PFSK-1 (cell line): ENCODE measurements around the gene CEACAM4.

Experiments used
- FOXP2 ChIP-seq: optimal IDR thresholded peaks from 2 replicates; pipeline ENCODE3; 2011; ENCODE audit warnings: borderline replicate concordance, control low read depth, inconsistent platforms; ENCODE audit not compliant: insufficient read depth; ENCODE audit errors: extremely low read length, extremely low read depth
- POLR2AphosphoS5 ChIP-seq: IDR thresholded peaks from 2 replicates; pipeline ENCODE4 v1.6.1; 2012; ENCODE audit warnings: low read depth, mild to moderate bottlenecking, control low read depth, low read length, moderate library complexity
- SIN3A ChIP-seq: IDR thresholded peaks from 2 replicates; pipeline ENCODE4 v1.6.1; 2012; ENCODE audit warnings: mild to moderate bottlenecking, low read length, moderate library complexity, borderline replicate concordance; ENCODE audit not compliant: insufficient read depth
- TAF1 ChIP-seq: IDR thresholded peaks from 2 replicates; pipeline ENCODE4 v1.6.1; 2012; ENCODE audit warnings: low read length, control low read depth, borderline replicate concordance; ENCODE audit not compliant: insufficient read depth
- TF ChIP-seq, protein P1 (sequence below), 2 experiments: IDR thresholded peaks; 2 replicates each; pipeline versions ENCODE4 v1.6.1 to v1.8.0; 2011 to 2012; ENCODE audit warnings: low read depth in 2 of 2, low read length in 2 of 2, control low read depth in 1 of 2, inconsistent platforms in 1 of 2, mild to moderate bottlenecking in 1 of 2, moderate library complexity in 1 of 2; ENCODE audit not compliant: insufficient read depth in 1 of 2

CEACAM4 gene

DNA sequence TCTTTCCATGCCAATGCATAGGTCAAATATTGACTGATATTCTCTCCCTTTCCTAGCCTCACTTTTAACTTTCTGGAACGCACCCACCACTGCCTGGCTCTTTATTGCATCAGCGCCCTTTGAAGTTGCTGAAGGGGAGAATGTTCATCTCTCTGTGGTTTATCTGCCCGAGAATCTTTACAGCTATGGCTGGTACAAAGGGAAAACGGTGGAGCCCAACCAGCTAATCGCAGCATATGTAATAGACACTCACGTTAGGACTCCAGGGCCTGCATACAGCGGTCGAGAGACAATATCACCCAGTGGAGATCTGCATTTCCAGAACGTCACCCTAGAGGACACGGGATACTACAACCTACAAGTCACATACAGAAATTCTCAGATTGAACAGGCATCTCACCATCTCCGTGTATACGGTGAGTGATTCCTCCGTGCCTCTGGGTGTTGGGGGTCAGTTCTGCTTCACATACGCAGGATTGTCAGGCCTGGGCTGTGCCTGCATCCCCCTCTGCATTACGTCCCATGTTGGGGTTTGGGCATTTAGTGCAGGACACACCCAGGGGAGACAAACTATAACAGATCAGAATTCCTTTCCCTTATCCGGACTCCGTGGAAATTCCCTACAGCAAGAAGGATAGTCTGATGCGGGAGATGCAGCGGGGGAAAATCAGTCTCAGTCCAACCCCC is 49.6 kb downstream of the CEACAM4 start:
- no peak for TF ChIP-seq POLR2AphosphoS5
- TF ChIP-seq FOXP2: no peak
- TF ChIP-seq, protein P1, sequence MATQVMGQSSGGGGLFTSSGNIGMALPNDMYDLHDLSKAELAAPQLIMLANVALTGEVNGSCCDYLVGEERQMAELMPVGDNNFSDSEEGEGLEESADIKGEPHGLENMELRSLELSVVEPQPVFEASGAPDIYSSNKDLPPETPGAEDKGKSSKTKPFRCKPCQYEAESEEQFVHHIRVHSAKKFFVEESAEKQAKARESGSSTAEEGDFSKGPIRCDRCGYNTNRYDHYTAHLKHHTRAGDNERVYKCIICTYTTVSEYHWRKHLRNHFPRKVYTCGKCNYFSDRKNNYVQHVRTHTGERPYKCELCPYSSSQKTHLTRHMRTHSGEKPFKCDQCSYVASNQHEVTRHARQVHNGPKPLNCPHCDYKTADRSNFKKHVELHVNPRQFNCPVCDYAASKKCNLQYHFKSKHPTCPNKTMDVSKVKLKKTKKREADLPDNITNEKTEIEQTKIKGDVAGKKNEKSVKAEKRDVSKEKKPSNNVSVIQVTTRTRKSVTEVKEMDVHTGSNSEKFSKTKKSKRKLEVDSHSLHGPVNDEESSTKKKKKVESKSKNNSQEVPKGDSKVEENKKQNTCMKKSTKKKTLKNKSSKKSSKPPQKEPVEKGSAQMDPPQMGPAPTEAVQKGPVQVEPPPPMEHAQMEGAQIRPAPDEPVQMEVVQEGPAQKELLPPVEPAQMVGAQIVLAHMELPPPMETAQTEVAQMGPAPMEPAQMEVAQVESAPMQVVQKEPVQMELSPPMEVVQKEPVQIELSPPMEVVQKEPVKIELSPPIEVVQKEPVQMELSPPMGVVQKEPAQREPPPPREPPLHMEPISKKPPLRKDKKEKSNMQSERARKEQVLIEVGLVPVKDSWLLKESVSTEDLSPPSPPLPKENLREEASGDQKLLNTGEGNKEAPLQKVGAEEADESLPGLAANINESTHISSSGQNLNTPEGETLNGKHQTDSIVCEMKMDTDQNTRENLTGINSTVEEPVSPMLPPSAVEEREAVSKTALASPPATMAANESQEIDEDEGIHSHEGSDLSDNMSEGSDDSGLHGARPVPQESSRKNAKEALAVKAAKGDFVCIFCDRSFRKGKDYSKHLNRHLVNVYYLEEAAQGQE (IDR thresholded peaks at IDR 0.05; ENCODE audit: insufficient read depth in 1 of 2, low read depth in 2 of 2, low read length in 2 of 2): no peak
- no peak for TF ChIP-seq TAF1
- no peak for TF ChIP-seq SIN3A

DNA sequence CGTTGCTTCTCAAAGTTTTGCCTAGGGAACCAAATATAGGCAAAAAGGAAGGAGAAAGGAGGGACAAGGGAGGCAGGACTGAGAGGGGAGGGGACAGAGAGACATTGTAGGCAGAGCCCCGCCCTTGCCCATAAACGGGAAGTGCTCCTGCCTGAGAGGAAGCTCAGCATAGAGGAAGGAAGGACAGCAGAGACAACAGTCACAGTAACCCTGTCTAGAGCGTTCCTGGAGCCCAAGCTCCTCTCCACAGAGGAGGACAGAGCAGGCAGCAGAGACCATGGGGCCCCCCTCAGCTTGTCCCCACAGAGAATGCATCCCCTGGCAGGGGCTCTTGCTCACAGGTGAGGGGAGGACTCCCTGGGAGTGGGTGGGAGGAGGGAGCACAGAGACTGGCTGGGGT is 50.9 kb downstream of the CEACAM4 start, which contains the start of gene CEACAM21:
CEACAM21 (plus strand) TSS at position 169 of the 400 bp plus-strand sequence; CDS start at position 278, 109 bp downstream.
- TF ChIP-seq, protein P1 (IDR thresholded peaks at IDR 0.05; ENCODE audit: insufficient read depth in 1 of 2, low read depth in 2 of 2, low read length in 2 of 2): no peak
- TF ChIP-seq POLR2AphosphoS5 (no peak), TAF1 (no peak), SIN3A (no peak), FOXP2 (no peak)

DNA sequence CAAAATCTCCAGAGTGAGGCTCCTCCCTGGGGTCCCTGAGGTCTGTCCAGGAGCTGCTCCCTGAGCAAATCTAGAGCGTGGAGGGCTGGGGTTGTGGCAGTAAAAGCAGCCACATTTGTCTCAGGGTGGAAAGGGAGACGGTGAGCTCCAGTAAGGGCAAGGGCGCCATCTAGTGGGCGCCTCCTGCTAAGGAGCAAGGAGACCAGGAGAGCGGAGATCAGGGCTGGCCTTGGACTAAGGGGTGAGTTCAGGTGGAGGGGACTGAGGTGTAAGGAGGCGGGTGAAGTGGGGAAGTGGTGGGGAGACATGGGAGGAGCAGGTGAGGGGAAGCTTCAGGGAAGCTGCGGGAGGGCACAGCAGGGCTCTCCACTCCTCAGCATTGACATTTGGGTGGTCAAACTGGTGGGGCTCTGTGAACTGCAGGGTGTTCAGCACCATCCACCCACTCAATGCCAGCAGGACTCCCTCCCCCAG is 56.2 kb downstream of the CEACAM4 start:
- TF ChIP-seq SIN3A (no peak), POLR2AphosphoS5 (no peak), TAF1 (no peak), FOXP2 (no peak)
- TF ChIP-seq, protein P1 (IDR thresholded peaks at IDR 0.05; ENCODE audit: insufficient read depth in 1 of 2, low read depth in 2 of 2, low read length in 2 of 2): no peak

DNA sequence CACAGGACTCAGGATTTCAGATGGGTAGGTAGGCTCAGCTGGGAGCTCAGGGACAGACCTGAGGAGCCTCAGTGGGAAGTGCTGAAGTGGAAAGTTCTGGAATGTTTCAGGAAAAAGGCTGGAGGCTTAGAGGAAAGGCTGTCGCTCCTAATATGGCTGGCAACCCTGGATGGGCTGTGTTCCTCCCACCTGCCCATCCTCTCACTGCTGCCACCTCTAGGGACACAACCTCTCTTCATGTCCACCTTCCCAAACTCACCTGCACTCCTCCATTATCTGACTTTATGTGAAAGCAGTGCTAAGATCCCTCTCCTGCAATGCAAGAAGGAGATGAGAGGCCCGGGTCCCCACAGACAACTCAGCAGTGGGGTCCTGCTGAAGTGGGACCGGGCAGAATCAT is 56.7 kb downstream of the CEACAM4 start:
- TF ChIP-seq, protein P1 (IDR thresholded peaks at IDR 0.05; ENCODE audit: insufficient read depth in 1 of 2, low read depth in 2 of 2, low read length in 2 of 2): no peak
- TF ChIP-seq TAF1 (no peak), POLR2AphosphoS5 (no peak), SIN3A (no peak), FOXP2 (no peak)
